Posterior vena cava (tissue), 2 donors: ENCODE results near the gene ENAH. TPM values are rescaled to one million over a fixed set of nuclear protein-coding genes. Genes with fewer than 3 reads are reported as not detected.

Source experiments
- DNase-seq: peaks from one replicate; pipeline ENCODE4 v3.0.0-alpha.2; 2020; ENCODE audit warnings: low spot score
- intact Hi-C, 2 donors: fragments of 100-400 bp; cut with DNase I; formaldehyde crosslinking; loops; one replicate each; pipeline versions ENCODE4 v1.14.1 to v1.14.2; 2022 to 2023
- total RNA-seq, 2 donors: library from RNA; stranded (reverse); fragmentation: NEBNext Ultra II Directional; extraction: Animal tissue kit (Norgen Biotek cat#: 25700); gene quantifications; one replicate each; pipeline ENCODE4 v1.2.1, GENCODE V29; 2021
- donor health status: DM: yes; HTN: yes; CAD: no.
- donor health status: DM: yes; HTN: yes; CAD: no.

ENAH gene
- total RNA-seq, 2 donors from 2014 or later, result 165 to 244 TPM

- intact Hi-C loops, result no loop called here
- DNase-seq, result peak; percentile 74
Measured at GRCh38 chr1:225460021-225460736, 192.7 kb downstream of the ENAH start.

- no peak for DNase-seq
- intact Hi-C loops, result no loop called here
Measured at GRCh38 chr1:225458222-225458631, 194.7 kb downstream of the ENAH start.

GRCh38 chr1:225454733-225455132 is 198.2 kb downstream of the ENAH start:
- intact Hi-C loops, result no loop called here
- peak; percentile 83 for DNase-seq

- DNase-seq, result no peak
- intact Hi-C loops, result no loop called here
Measured at GRCh38 chr1:225453797-225454648, 198.9 kb downstream of the ENAH start.

- intact Hi-C loops, result no loop called here
Measured at GRCh38 chr1:225451840-225452515, 200.9 kb downstream of the ENAH start.

GRCh38 chr1:225451340-225451739 is 201.6 kb downstream of the ENAH start:
- peak; percentile 31 for DNase-seq
- intact Hi-C loops, result no loop called here

More at GRCh38 chr1:225451840-225452515, 200.9 kb downstream of the ENAH start:
- peak; percentile 58 for DNase-seq

- DNase-seq, result peak; percentile 67
- intact Hi-C loops, result no loop called here
Measured at GRCh38 chr1:225450491-225451191, 202.3 kb downstream of the ENAH start.

GRCh38 chr1:225449774-225450173 is 203.1 kb downstream of the ENAH start:
- intact Hi-C loops, result no loop called here
- DNase-seq, result peak; percentile 49

- intact Hi-C loops, result no loop called here
- DNase-seq, result peak; percentile 64
Measured at GRCh38 chr1:225449261-225449660, 203.7 kb downstream of the ENAH start.

GRCh38 chr1:225448146-225448805 is 204.6 kb downstream of the ENAH start:
- intact Hi-C loops, result no loop called here
- DNase-seq, result peak; percentile 34

GRCh38 chr1:225447650-225448089 is 205.3 kb downstream of the ENAH start:
- DNase-seq, result peak; percentile 89
- intact Hi-C loops, result no loop called here

- intact Hi-C loops, result no loop called here
- no peak for DNase-seq
Measured at GRCh38 chr1:225446981-225447615, 205.8 kb downstream of the ENAH start.

- DNase-seq, result no peak
- intact Hi-C loops, result no loop called here
Measured at GRCh38 chr1:225446595-225446960, 206.3 kb downstream of the ENAH start.

GRCh38 chr1:225445639-225446594 is 207.0 kb downstream of the ENAH start:
- no peak for DNase-seq
- intact Hi-C loops, result no loop called here

GRCh38 chr1:225442123-225442505 is 210.8 kb downstream of the ENAH start:
- no peak for DNase-seq
- intact Hi-C loops, result no loop called here

GRCh38 chr1:225441314-225442122 is 211.4 kb downstream of the ENAH start:
- DNase-seq, result no peak
- intact Hi-C loops, result no loop called here
